OCI-LY7 (cell line): Measurements from ENCODE around the gene SLC25A24.

Source experiments
- EZH2phosphoT487 ChIP-seq: fragments of 200-600 bp; sonication (generic); IDR thresholded peaks from 2 replicates; pipeline ENCODE4 v1.6.1; 2018; ENCODE audit warnings: low read depth, borderline replicate concordance, mild to moderate bottlenecking, mixed run types, antibody characterized with exemption, low read length, moderate library complexity, mixed read lengths
- TF ChIP-seq, protein P1 (sequence below): fragments of 200-600 bp; sonication (generic); conservative IDR thresholded peaks from 2 replicates; pipeline ENCODE4 v1.5.1; 2014; ENCODE audit warnings: mild to moderate bottlenecking, antibody characterized with exemption, low read length, moderate library complexity, mixed read lengths

DNA sequence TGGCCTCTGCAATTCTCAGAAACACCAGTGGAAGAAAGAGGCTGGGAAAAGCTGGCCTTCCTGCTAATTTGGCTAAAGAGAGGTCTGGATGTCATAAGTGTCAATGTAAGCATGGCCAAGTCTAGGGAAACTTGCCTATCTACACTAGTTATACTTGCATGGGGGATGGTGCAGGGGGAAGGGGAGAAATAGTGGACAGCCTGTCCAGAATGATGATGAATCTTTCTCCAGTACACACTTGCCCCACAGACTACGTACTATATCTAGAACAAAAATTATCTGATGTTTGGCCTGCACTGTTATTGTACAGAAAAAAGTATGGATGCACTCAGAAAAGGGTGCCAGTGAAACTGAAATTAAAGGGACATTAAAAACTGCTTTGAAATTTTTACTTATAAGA is 114.5 kb downstream of the SLC25A24 start:
- no peak for TF ChIP-seq EZH2phosphoT487
- TF ChIP-seq, protein P1, sequence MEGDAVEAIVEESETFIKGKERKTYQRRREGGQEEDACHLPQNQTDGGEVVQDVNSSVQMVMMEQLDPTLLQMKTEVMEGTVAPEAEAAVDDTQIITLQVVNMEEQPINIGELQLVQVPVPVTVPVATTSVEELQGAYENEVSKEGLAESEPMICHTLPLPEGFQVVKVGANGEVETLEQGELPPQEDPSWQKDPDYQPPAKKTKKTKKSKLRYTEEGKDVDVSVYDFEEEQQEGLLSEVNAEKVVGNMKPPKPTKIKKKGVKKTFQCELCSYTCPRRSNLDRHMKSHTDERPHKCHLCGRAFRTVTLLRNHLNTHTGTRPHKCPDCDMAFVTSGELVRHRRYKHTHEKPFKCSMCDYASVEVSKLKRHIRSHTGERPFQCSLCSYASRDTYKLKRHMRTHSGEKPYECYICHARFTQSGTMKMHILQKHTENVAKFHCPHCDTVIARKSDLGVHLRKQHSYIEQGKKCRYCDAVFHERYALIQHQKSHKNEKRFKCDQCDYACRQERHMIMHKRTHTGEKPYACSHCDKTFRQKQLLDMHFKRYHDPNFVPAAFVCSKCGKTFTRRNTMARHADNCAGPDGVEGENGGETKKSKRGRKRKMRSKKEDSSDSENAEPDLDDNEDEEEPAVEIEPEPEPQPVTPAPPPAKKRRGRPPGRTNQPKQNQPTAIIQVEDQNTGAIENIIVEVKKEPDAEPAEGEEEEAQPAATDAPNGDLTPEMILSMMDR: no peak
